DND-41 (cell line): ENCODE measurements around the gene TSPAN9.

Experiments used
- ATAC-seq: fragments of 200-7000 bp; cut with Tn5 transposase; 3 replicates; pipeline ENCODE4 v1.9.1; 2021; ENCODE audit warnings: low read depth; ENCODE audit not compliant: insufficient read depth
- DNase-seq: peaks from one replicate; pipeline ENCODE4 v3.0.0-alpha.2; 2020
- H2AFZ ChIP-seq: 2 replicates; pipeline ENCODE4 v1.6.0; 2012; ENCODE audit warnings: low read depth, low read length
- H3K27ac ChIP-seq: 2 replicates; pipeline ENCODE4 v1.5.1; 2012; ENCODE audit warnings: low read length, inconsistent platforms
- H3K27me3 ChIP-seq: fragments of 200-600 bp; sonication (generic); 2 replicates; pipeline ENCODE4 v1.6.0; 2012; ENCODE audit warnings: low read length, mild to moderate bottlenecking, inconsistent platforms; ENCODE audit not compliant: insufficient read depth, poor library complexity
- H3K36me3 ChIP-seq: 2 replicates; pipeline ENCODE4 v1.5.1; 2012; ENCODE audit warnings: low read length, inconsistent platforms; ENCODE audit not compliant: insufficient read depth
- H3K4me1 ChIP-seq: 2 replicates; pipeline ENCODE4 v1.5.1; 2012; ENCODE audit warnings: mild to moderate bottlenecking, low read length; ENCODE audit not compliant: insufficient read depth
- H3K4me2 ChIP-seq: 2 replicates; pipeline ENCODE4 v1.6.0; 2012; ENCODE audit warnings: mild to moderate bottlenecking, moderate library complexity, low read length, inconsistent platforms; ENCODE audit not compliant: insufficient read depth
- H3K4me3 ChIP-seq, 2 experiments: fragments of 200-600 bp in 1 of 2; shearing (Covaris generic) in 1 of 2; 2 replicates each; pipeline ENCODE4 v1.5.1; 2012 to 2016; ENCODE audit warnings: inconsistent platforms in 2 of 2, low read length in 2 of 2, mild to moderate bottlenecking in 2 of 2, low read depth in 1 of 2, moderate library complexity in 1 of 2
- H3K79me2 ChIP-seq: 2 replicates; pipeline ENCODE4 v1.6.0; 2012; ENCODE audit warnings: low read length, inconsistent platforms; ENCODE audit not compliant: insufficient read depth
- H3K9ac ChIP-seq: 2 replicates; pipeline ENCODE4 v1.6.0; 2012; ENCODE audit warnings: low read depth, mild to moderate bottlenecking, inconsistent platforms, low read length, moderate library complexity
- H3K9me3 ChIP-seq: 2 replicates; pipeline ENCODE4 v1.5.1; 2012; ENCODE audit warnings: low read length, moderate library complexity, mild to moderate bottlenecking, inconsistent platforms; ENCODE audit not compliant: insufficient read depth, severe bottlenecking
- H4K20me1 ChIP-seq: 2 replicates; pipeline ENCODE4 v1.6.0; 2012; ENCODE audit warnings: low read length; ENCODE audit not compliant: insufficient read depth
- EZH2 ChIP-seq: IDR thresholded peaks from 3 replicates; pipeline ENCODE4 v1.6.1; 2012; ENCODE audit warnings: borderline replicate concordance, low read depth, mild to moderate bottlenecking, moderate library complexity, low read length, inconsistent platforms; ENCODE audit not compliant: severe bottlenecking
- TF ChIP-seq, protein P1 (sequence below): IDR thresholded peaks from 2 replicates; pipeline ENCODE4 v1.5.1; 2012; ENCODE audit warnings: borderline replicate concordance, low read length, moderate library complexity, mild to moderate bottlenecking; ENCODE audit not compliant: poor library complexity, severe bottlenecking; ENCODE audit errors: extremely low read depth

TSPAN9 gene

DNA sequence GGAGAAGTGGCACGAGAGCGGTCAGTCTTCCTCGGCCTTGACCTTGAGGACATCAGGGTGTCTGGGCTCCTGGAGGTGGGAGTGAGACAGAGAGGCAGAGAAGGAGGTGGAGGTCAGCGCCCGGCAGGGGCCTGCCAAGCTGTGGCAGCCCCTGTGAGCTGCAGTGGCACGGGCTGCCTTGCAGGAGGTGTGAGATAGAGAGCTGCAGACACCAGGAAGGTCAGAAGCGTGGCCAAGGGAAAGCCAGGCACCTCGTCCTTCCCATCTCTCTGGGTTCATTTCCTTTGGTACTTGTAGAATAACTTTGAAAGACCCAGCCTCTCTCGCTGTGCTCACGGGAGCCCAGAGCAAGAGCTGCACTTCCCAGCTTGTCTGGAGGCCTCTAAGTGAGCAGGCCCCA is 98.1 kb downstream of the TSPAN9 start:
- DNase-seq (no peak), ATAC-seq (no peak)
- Histone ChIP-seq H4K20me1 (peaks cover 4% of the 10 kb centered on the region), H3K27me3 (peaks cover 6% of the 10 kb centered on the region), H3K4me3 (no peak overlapping the region), H3K4me2 (no peak overlapping the region), H3K9me3 (no peaks in the 10 kb centered on the region), H3K79me2 (no peaks in the 10 kb centered on the region), H3K9ac (no peak overlapping the region), H3K27ac (no peak overlapping the region), H3K4me1 (no peaks in the 10 kb centered on the region), H2AFZ (no peak overlapping the region), H3K36me3 (no peaks in the 10 kb centered on the region)
- TF ChIP-seq, protein P1, sequence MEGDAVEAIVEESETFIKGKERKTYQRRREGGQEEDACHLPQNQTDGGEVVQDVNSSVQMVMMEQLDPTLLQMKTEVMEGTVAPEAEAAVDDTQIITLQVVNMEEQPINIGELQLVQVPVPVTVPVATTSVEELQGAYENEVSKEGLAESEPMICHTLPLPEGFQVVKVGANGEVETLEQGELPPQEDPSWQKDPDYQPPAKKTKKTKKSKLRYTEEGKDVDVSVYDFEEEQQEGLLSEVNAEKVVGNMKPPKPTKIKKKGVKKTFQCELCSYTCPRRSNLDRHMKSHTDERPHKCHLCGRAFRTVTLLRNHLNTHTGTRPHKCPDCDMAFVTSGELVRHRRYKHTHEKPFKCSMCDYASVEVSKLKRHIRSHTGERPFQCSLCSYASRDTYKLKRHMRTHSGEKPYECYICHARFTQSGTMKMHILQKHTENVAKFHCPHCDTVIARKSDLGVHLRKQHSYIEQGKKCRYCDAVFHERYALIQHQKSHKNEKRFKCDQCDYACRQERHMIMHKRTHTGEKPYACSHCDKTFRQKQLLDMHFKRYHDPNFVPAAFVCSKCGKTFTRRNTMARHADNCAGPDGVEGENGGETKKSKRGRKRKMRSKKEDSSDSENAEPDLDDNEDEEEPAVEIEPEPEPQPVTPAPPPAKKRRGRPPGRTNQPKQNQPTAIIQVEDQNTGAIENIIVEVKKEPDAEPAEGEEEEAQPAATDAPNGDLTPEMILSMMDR: no peak
- no peak for TF ChIP-seq EZH2

DNA sequence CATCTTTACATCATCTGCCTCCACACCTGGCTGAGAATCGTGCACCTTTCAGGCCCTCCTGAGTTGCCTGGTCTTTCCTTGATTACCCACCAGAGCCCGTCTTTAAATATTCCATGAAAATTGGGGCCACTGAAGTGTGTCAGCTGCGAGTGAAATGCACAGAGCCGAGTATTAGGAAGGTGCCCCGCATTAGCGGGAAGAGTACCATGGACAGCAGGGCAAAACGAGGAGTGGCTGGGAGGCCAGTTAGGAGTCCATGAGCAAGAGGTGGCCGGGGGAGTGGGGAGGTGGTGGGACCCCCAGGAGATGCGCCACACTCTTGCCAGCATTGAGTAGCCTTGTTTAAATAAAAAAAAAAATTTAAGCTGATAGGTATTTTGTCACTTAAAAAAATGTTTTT is 99.6 kb downstream of the TSPAN9 start:
- Histone ChIP-seq H4K20me1 (peaks cover 4% of the 10 kb centered on the region), H3K9ac (no peak overlapping the region), H3K4me2 (no peak overlapping the region), H3K4me1 (no peaks in the 10 kb centered on the region), H3K36me3 (no peaks in the 10 kb centered on the region), H3K9me3 (no peaks in the 10 kb centered on the region), H3K27me3 (peaks cover 8% of the 10 kb centered on the region), H3K27ac (no peak overlapping the region), H3K4me3 (no peak overlapping the region), H3K79me2 (no peaks in the 10 kb centered on the region), H2AFZ (no peak overlapping the region)
- ATAC-seq: no peak
- TF ChIP-seq EZH2: no peak
- TF ChIP-seq, protein P1: no peak
- DNase-seq: no peak

DNA sequence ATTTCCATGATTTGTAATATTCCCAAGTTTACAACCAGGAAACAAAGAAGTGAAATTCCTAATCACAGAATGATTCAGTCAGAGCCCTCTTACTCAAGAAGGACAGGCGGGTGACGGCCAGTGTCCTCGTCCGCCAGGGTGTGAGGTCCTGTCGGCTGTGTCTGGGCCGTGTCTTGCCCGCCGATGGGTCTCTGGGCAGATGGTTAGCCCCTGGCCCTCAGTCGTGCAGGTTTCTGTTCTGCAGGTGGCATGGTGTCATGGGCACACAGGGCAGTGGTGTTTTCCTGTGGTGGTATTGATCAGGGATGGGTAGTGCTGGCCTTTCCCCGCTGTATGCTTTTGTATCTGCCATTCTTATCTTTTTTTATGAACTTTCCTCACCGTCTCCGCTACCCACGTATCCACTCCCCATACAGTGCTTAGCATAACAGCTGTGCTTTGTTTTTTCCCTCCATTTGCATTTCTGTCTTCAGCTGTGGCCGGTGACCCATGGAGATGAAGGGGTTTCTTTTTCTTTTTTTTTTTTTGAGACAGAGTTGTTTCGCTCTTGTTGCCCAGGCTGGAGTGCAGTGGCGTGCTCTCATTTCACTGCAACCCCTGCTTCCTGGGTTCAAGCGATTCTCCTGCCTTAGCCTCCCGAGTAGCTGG is 100.7 kb downstream of the TSPAN9 start:
- Histone ChIP-seq H2AFZ (no peak overlapping the region), H3K79me2 (no peaks in the 10 kb centered on the region), H3K9me3 (no peaks in the 10 kb centered on the region), H4K20me1 (peaks cover 4% of the 10 kb centered on the region), H3K4me2 (no peak overlapping the region), H3K27ac (no peak overlapping the region), H3K9ac (no peak overlapping the region), H3K4me1 (no peaks in the 10 kb centered on the region), H3K27me3 (peaks cover 9% of the 10 kb centered on the region), H3K4me3 (no peak overlapping the region), H3K36me3 (no peaks in the 10 kb centered on the region)
- ATAC-seq (no peak), DNase-seq (no peak)
- no peak for TF ChIP-seq EZH2
- TF ChIP-seq, protein P1: no peak
